Sigmoid colon (tissue), 4 donors: ENCODE results near the gene SETD1B.

Experiments used
- EP300 ChIP-seq, 4 donors: sonication (generic); formaldehyde crosslinking; IDR thresholded peaks; one replicate each; pipeline ENCODE4 v1.6.1; 2017; ENCODE audit warnings: antibody characterized with exemption in 4 of 4
- POLR2A ChIP-seq, 2 donors: fragments of 450-650 bp; IDR thresholded peaks; one replicate each; pipeline ENCODE4 v1.6.1; 2016; ENCODE audit warnings: antibody characterized with exemption in 2 of 2, mild to moderate bottlenecking in 2 of 2, moderate library complexity in 2 of 2
- POLR2AphosphoS5 ChIP-seq, 4 donors: sonication (generic); formaldehyde crosslinking; IDR thresholded peaks; one replicate each; pipeline ENCODE4 v1.6.1; 2017; ENCODE audit warnings: antibody characterized with exemption in 4 of 4
- TF ChIP-seq, protein P1 (sequence below), 4 experiments: fragments of 450-650 bp in 3 of 4; fragments of 200-600 bp in 1 of 4; IDR thresholded peaks; one replicate each; pipeline ENCODE4 v1.5.1; 2016 to 2019; ENCODE audit warnings: antibody characterized with exemption in 4 of 4, mild to moderate bottlenecking in 3 of 4, moderate library complexity in 2 of 4

DNA sequence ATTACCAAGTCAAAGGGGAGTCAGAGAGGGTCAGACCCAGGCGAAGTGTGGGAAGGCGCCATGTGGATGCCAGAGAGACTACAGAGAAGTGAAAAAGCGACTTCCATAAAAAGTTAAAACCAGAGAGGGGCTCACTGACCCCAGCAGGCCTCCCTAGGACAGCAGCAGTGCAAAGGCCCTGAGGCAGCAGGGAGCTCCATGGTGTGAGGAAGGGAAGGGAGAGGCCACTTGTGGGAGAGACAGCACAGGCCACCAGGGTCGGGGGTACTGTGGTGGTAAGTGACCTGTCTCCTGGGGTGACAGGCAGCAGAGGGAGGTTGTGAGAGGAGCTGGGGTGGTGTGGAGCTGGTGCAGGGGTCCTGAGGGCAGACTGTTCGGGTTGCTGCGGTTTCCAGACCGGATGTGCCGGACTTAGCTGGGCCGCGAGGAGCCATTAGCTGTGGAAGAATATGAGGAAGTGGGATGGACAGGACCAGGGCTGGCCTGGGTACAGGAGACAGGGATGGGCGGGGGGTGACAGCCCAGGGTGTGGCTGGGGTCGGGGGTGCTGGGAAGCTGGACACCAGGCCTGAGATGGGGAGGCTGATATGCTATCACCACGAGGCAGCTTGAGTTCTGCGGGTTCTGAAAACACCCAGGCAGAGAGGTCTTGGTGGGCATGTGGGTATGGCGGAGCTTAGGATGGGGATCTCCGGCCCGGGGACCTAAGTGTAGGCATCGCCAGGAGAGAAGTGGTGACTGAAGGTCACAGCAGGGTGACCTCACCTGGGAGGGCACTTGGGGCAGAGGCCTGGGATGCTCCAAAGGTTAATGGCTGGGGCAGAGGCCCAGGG lies 22.7 kb downstream of the SETD1B start:
- TF ChIP-seq, protein P1, sequence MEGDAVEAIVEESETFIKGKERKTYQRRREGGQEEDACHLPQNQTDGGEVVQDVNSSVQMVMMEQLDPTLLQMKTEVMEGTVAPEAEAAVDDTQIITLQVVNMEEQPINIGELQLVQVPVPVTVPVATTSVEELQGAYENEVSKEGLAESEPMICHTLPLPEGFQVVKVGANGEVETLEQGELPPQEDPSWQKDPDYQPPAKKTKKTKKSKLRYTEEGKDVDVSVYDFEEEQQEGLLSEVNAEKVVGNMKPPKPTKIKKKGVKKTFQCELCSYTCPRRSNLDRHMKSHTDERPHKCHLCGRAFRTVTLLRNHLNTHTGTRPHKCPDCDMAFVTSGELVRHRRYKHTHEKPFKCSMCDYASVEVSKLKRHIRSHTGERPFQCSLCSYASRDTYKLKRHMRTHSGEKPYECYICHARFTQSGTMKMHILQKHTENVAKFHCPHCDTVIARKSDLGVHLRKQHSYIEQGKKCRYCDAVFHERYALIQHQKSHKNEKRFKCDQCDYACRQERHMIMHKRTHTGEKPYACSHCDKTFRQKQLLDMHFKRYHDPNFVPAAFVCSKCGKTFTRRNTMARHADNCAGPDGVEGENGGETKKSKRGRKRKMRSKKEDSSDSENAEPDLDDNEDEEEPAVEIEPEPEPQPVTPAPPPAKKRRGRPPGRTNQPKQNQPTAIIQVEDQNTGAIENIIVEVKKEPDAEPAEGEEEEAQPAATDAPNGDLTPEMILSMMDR (IDR thresholded peaks at IDR 0.05) = no peak
- TF ChIP-seq POLR2AphosphoS5 (IDR thresholded peaks at IDR 0.05) (no peak), EP300 (IDR thresholded peaks at IDR 0.05) (no peak), POLR2A (IDR thresholded peaks at IDR 0.05) (no peak)
